Left lung (tissue), 10 donors: ENCODE results near the gene ANG. TPM values are rescaled to one million over a fixed set of nuclear protein-coding genes. Genes with fewer than 3 reads are reported as not detected.
"Not testable (repeated sequence)": the region's sequence is repeated elsewhere in the genome, so short reads cannot be mapped to it uniquely, and the experiment has no call there.

Experiments used
- ATAC-seq: fragments of 200-7000 bp; cut with Tn5 transposase; one replicate; pipeline ENCODE4 v1.9.1; 2020; ENCODE audit warnings: moderate library complexity
- DNase-seq, 4 donors: peaks; one replicate each; pipeline ENCODE4 v3.0.0-alpha.2; 2013 to 2020
- H3K27ac ChIP-seq, 2 donors: fragments of 200-600 bp; sonication (generic) in 1 of 2; one replicate each; pipeline versions ENCODE4 v1.5.0 to v1.8.0; 2020 to 2021
- H3K27me3 ChIP-seq, 2 donors: fragments of 200-600 bp; sonication (generic) in 1 of 2; one replicate each; pipeline versions ENCODE4 v1.5.0 to v1.8.0; 2020 to 2021
- H3K36me3 ChIP-seq, 2 donors: fragments of 200-600 bp; sonication (generic) in 1 of 2; one replicate each; pipeline versions ENCODE4 v1.5.0 to v1.8.0; 2020 to 2021
- H3K4me1 ChIP-seq, 2 donors: fragments of 200-600 bp; one replicate each; pipeline ENCODE4 v1.8.0; 2021
- H3K4me3 ChIP-seq, 2 donors: fragments of 200-600 bp; sonication (generic) in 1 of 2; one replicate each; pipeline versions ENCODE4 v1.5.0 to v1.8.0; 2020 to 2021; ENCODE audit warnings: mild to moderate bottlenecking in 1 of 2
- H3K9me3 ChIP-seq, 2 donors: fragments of 200-600 bp; sonication (generic) in 1 of 2; one replicate each; pipeline versions ENCODE4 v1.5.0 to v1.8.0; 2020 to 2021
- intact Hi-C, 2 donors: fragments of 100-400 bp; cut with DNase I; formaldehyde crosslinking; loops; one replicate each; pipeline versions ENCODE4 v1.11.2 to v1.14.2; 2022
- polyA plus RNA-seq, 6 donors: library from polyadenylated mRNA; unstranded; fragments of 120-200 nt; gene quantifications; one replicate each; pipeline ENCODE4 v1.2.1, GENCODE V29; 2013; ENCODE audit not compliant: insufficient read length in 6 of 6
- total RNA-seq, 2 donors: library from RNA; stranded (reverse); fragmentation: NEBNext Ultra II Directional; extraction: Animal tissue kit (Norgen Biotek cat#: 25700); gene quantifications; one replicate each; pipeline ENCODE4 v1.2.1, GENCODE V29; 2021
- TF ChIP-seq, protein P1 (sequence below), 2 donors: fragments of 200-600 bp; sonication (generic) in 1 of 2; IDR thresholded peaks; one replicate each; pipeline versions ENCODE4 v1.5.0 to v1.8.0; 2021; ENCODE audit warnings: antibody characterized with exemption in 2 of 2
- donor health status: DM: no; HTN: yes; CAD: no.
- donor health status: DM: no; HTN: no; CAD: no.

ANG gene
- total and polyA plus RNA-seq, 8 donors, result 6.6 to 11.0 (median 9.1) TPM

GRCh38 chr14:20732477-20732876 is 43.9 kb downstream of the ANG start:
- no peak overlapping the region for H3K4me3 ChIP-seq
- intact Hi-C loops, result no loop called here
- H3K4me1 ChIP-seq, result peaks cover 0 to 11% of the 10 kb centered on the region in 2 donors
- no peaks in the 10 kb centered on the region for H3K36me3 ChIP-seq
- ATAC-seq (no peak), DNase-seq (no peak)
- no peaks in the 10 kb centered on the region for H3K9me3 ChIP-seq
- TF ChIP-seq, protein P1, sequence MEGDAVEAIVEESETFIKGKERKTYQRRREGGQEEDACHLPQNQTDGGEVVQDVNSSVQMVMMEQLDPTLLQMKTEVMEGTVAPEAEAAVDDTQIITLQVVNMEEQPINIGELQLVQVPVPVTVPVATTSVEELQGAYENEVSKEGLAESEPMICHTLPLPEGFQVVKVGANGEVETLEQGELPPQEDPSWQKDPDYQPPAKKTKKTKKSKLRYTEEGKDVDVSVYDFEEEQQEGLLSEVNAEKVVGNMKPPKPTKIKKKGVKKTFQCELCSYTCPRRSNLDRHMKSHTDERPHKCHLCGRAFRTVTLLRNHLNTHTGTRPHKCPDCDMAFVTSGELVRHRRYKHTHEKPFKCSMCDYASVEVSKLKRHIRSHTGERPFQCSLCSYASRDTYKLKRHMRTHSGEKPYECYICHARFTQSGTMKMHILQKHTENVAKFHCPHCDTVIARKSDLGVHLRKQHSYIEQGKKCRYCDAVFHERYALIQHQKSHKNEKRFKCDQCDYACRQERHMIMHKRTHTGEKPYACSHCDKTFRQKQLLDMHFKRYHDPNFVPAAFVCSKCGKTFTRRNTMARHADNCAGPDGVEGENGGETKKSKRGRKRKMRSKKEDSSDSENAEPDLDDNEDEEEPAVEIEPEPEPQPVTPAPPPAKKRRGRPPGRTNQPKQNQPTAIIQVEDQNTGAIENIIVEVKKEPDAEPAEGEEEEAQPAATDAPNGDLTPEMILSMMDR (IDR thresholded peaks at IDR 0.05), result no peak
- H3K27me3 ChIP-seq, result no peaks in the 10 kb centered on the region
- H3K27ac ChIP-seq, result peak overlapping the region in 1 of 2 donors; percentile 71

DNA sequence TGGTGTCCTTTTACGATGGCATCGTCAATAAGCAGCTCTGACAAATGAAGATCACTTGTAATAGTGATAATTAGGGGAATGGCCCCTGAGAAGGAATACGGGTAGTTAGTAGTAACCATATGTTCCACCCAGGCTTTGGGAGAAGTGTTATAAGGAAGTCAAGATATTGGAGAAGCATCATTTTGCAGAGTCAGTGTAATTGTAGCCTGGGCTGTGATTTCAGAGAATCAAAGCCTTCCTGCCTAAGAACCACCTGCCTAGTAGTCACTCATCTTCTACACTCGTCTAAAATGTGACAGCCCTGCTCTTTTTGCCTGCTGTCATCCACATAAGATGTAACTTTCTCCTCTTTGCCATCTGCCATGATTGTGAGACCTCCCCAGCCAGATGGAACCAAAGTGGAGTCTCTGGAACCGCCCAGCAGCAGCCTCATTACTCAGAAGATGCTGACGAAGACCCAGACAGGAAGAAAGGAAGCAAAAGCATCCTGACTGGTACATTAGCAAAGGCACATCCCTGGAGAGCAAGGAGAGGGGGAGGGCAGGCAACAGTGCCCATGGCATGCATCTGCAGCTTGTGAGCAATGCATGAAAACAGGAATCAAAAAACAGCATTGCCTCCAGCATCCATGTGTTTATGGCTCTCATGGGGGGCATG is 44.5 kb downstream of the ANG start:
- Histone ChIP-seq H3K4me3 (no peak overlapping the region), H3K27ac (peak overlapping the region in 1 of 2 donors; percentile 71), H3K36me3 (no peaks in the 10 kb centered on the region), H3K27me3 (no peaks in the 10 kb centered on the region), H3K9me3 (no peaks in the 10 kb centered on the region), H3K4me1 (peaks cover 0 to 11% of the 10 kb centered on the region in 2 donors)
- TF ChIP-seq, protein P1 (IDR thresholded peaks at IDR 0.05), result no peak
- intact Hi-C loops, result no loop called here
- DNase-seq (no peak), ATAC-seq (peak; percentile 53)

DNA sequence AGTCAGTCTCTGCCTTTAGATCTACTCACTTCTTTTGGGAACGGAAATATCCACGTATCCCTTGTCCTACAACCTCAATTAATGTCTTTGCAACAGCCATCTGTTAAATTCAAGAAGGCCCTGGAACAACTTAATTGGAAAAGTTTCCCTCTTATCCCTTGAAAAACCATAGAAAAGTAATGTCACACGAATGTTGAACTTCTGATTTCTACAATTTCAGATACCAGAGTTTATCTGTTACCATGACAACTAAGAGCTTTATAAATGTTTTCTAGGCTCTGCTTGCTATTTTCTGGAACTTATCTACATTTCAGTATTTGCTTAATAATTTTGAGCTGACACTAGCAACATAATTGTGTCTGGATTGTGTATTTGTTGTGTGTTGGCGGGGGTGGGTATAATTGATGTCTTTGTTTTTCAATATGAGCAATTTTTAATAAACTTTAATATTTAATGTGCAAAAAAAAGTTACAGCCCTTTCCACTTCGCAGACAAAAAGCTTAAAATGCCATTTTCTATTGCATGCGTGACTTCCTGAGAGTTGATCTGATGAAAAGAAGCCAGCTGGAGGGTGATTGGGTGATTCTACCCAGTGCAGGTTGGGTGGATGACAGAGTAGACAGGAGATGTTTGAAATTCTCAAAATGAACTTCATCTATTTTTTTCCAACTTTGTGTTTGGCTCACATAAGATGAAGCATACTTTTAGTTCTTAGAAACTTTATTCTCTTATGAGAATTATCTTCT is 45.3 kb downstream of the ANG start:
- no peaks in the 10 kb centered on the region for H3K27me3 ChIP-seq
- intact Hi-C loops, result no loop called here
- peak overlapping the region in 1 of 2 donors; percentile 71 for H3K27ac ChIP-seq
- H3K4me3 ChIP-seq, result no peak overlapping the region
- H3K9me3 ChIP-seq, result no peaks in the 10 kb centered on the region
- H3K36me3 ChIP-seq, result no peaks in the 10 kb centered on the region
- peaks cover 0 to 11% of the 10 kb centered on the region in 2 donors for H3K4me1 ChIP-seq
- TF ChIP-seq, protein P1 (IDR thresholded peaks at IDR 0.05), result no peak
- ATAC-seq (no peak), DNase-seq (no peak)

DNA sequence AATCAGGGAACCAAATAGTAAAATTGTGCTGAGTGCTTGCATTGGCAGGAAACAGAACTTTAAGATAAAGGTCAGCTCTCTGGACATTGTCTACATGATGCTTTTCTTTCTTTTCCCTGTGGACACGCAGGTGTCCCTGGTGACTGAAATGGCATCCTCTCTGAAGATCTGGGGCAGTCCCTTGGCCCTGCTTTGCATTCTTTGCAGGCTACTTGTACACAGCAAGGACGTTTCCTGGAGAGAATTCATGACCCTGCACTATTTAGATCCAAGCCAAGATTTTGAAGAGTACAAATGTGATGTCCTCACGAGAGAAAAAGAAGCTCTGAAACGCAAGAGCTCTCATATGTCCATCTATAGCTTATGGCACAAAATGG is 45.9 kb downstream of the ANG start:
- H3K4me3 ChIP-seq, result no peak overlapping the region
- TF ChIP-seq, protein P1 (IDR thresholded peaks at IDR 0.05), result no peak
- H3K4me1 ChIP-seq, result peaks cover 0 to 11% of the 10 kb centered on the region in 2 donors
- H3K27me3 ChIP-seq, result no peaks in the 10 kb centered on the region
- ATAC-seq (peak; percentile 31), DNase-seq (no peak)
- intact Hi-C loops, result no loop called here
- no peaks in the 10 kb centered on the region for H3K9me3 ChIP-seq
- H3K36me3 ChIP-seq, result no peaks in the 10 kb centered on the region
- H3K27ac ChIP-seq, result no peak overlapping the region

DNA sequence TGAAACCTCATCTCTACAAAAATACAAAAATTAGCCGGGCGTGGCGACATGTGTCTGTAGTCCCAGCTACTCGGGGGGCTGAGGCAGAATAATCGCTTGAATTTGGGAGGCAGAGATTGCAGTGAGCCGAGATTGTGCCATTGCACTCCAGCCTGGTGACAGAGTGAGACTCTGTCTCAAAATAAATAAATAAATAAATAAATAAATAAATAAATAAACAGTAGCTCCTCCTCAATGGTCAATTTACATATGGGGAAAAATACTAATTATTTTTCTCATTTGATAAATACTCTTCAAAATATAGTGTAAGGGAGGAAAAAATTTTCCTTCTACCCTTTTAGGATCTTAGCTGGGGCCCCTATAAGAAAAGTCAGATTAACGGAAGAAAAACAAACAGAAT is 49.7 kb downstream of the ANG start:
- DNase-seq, H3K9me3 ChIP-seq, H3K36me3 ChIP-seq, intact Hi-C loops, H3K4me3 ChIP-seq, H3K27ac ChIP-seq, H3K4me1 ChIP-seq, H3K27me3 ChIP-seq, ATAC-seq: not testable (repeated sequence)
